Aorta (tissue), 5 donors: ENCODE measurements around the gene ADAMTS20. TPM values are rescaled to one million over a fixed set of nuclear protein-coding genes. Genes with fewer than 3 reads are reported as not detected.
A peak's percentile ranks its signal among the peaks of the same experiment; 100 is the strongest.

Experiments
- ATAC-seq: fragments of 200-7000 bp; cut with Tn5 transposase; one replicate; pipeline ENCODE4 v1.9.1; 2022; ENCODE audit warnings: moderate library complexity; ENCODE audit not compliant: low FRiP score
- DNase-seq, 2 donors: peaks; one replicate each; pipeline ENCODE4 v3.0.0-alpha.2; 2020
- H3K27ac ChIP-seq, 2 donors: one replicate each; pipeline ENCODE4 v1.5.1; 2013; ENCODE audit warnings: low read length in 2 of 2, mild to moderate bottlenecking in 2 of 2, moderate library complexity in 2 of 2, control low read depth in 1 of 2, inconsistent platforms in 1 of 2, low read depth in 1 of 2
- H3K27me3 ChIP-seq, 2 donors: one replicate each; pipeline ENCODE4 v1.6.1; 2013; ENCODE audit warnings: control low read depth in 1 of 2, low read length in 1 of 2, mild to moderate bottlenecking in 1 of 2, moderate library complexity in 1 of 2; ENCODE audit not compliant: insufficient read depth in 2 of 2, control insufficient read depth in 1 of 2
- H3K36me3 ChIP-seq, 2 donors: one replicate each; pipeline ENCODE4 v1.6.1; 2013; ENCODE audit warnings: control low read depth in 1 of 2, low read length in 1 of 2, mild to moderate bottlenecking in 1 of 2; ENCODE audit not compliant: insufficient read depth in 2 of 2, control insufficient read depth in 1 of 2
- H3K4me1 ChIP-seq, 2 donors: one replicate each; pipeline ENCODE4 v1.6.1; 2013; ENCODE audit warnings: low read length in 2 of 2, control low read depth in 1 of 2, mild to moderate bottlenecking in 1 of 2, moderate library complexity in 1 of 2; ENCODE audit not compliant: insufficient read depth in 2 of 2, control insufficient read depth in 1 of 2
- H3K4me3 ChIP-seq, 2 donors: one replicate each; pipeline ENCODE4 v1.5.1; 2013; ENCODE audit warnings: low read length in 2 of 2, control low read depth in 1 of 2, mild to moderate bottlenecking in 1 of 2
- H3K9me3 ChIP-seq: one replicate; pipeline ENCODE4 v1.6.1; 2013; ENCODE audit warnings: mild to moderate bottlenecking, low read length; ENCODE audit not compliant: control insufficient read depth
- WGBS, 2 donors: extraction: QIAGEN DNeasy Blood & Tissue Kit; methylation state at CpG; one replicate each; pipeline ENCODE4 v1.1.7; 2013; 5-methylcytosine and 5-hydroxymethylcytosine counted together
- intact Hi-C, 2 donors: fragments of 100-400 bp; cut with DNase I; formaldehyde crosslinking; loops; one replicate each; pipeline versions ENCODE4 v1.14.2 to v1.15.0; 2022
- polyA plus RNA-seq, 2 donors: library from polyadenylated mRNA; stranded (reverse); fragments of 200-250 nt; gene quantifications; one replicate each; pipeline ENCODE4 v1.2.3, GENCODE V29; 2013
- total RNA-seq, 2 donors: library from RNA; stranded (reverse); fragmentation: NEBNext Ultra II Directional; extraction: Animal tissue kit (Norgen Biotek cat#: 25700); gene quantifications; one replicate each; pipeline ENCODE4 v1.2.1, GENCODE V29; 2021
- donor health status: healthy with polysubstance abuse.
- donor health status: Bipolar disorder and iron deficiency.
- donor health status: DM: no; HTN: no; CAD: no.
- donor health status: DM: no; HTN: no; CAD: no.
- donor health status: DM: yes; HTN: yes; CAD: no.

Gene ADAMTS20
- total and polyA plus RNA-seq, 4 donors = not detected

GRCh38 chr12:43444940-43445564 lies 107.0 kb downstream of the ADAMTS20 start:
- Histone ChIP-seq H3K36me3 (no peaks in the 10 kb centered on the region), H3K4me1 (no peaks in the 10 kb centered on the region), H3K27ac (no peak overlapping the region), H3K4me3 (no peak overlapping the region), H3K9me3 (no peaks in the 10 kb centered on the region), H3K27me3 (no peaks in the 10 kb centered on the region)
- intact Hi-C loops = loop anchor here in 1 of 2 donors (10.0 kb wide), 1 partner anchor 440 kb away; no protein-coding TSS in a partner anchor
- no peak for ATAC-seq
- peak in 1 of 2 donors; percentile 40 for DNase-seq
- WGBS, 2 donors = 31 to 33% methylated on average over 3 of the region's 3 CpGs

GRCh38 chr12:43436597-43436996 lies 115.4 kb downstream of the ADAMTS20 start:
- Histone ChIP-seq H3K4me1 (no peaks in the 10 kb centered on the region), H3K27me3 (no peaks in the 10 kb centered on the region), H3K27ac (no peak overlapping the region), H3K36me3 (no peaks in the 10 kb centered on the region), H3K9me3 (no peaks in the 10 kb centered on the region), H3K4me3 (no peak overlapping the region)
- ATAC-seq = no peak
- 68 to 71% methylated on average over 4 of the region's 4 CpGs for WGBS, 2 donors
- intact Hi-C loops = no loop called here
- DNase-seq = no peak

- intact Hi-C loops = no loop called here
- no peak for DNase-seq
- Histone ChIP-seq H3K27me3 (no peaks in the 10 kb centered on the region), H3K4me1 (no peaks in the 10 kb centered on the region), H3K36me3 (no peaks in the 10 kb centered on the region), H3K4me3 (no peak overlapping the region), H3K9me3 (no peaks in the 10 kb centered on the region), H3K27ac (no peak overlapping the region)
- ATAC-seq = no peak
- WGBS, 2 donors = 2 to 64% methylated on average over 2 of the region's 2 CpGs
Measured at GRCh38 chr12:43434614-43435013, 117.4 kb downstream of the ADAMTS20 start.

GRCh38 chr12:43428088-43428600 lies 123.9 kb downstream of the ADAMTS20 start:
- Histone ChIP-seq H3K9me3 (no peaks in the 10 kb centered on the region), H3K4me1 (no peaks in the 10 kb centered on the region), H3K27me3 (no peaks in the 10 kb centered on the region), H3K36me3 (no peaks in the 10 kb centered on the region), H3K4me3 (no peak overlapping the region), H3K27ac (no peak overlapping the region)
- ATAC-seq (no peak), DNase-seq (no peak)
- intact Hi-C loops = no loop called here
- WGBS, 2 donors = 68 to 70% methylated on average over 5 of the region's 5 CpGs

- WGBS, 2 donors = 89 to 90% methylated on average over 3 of the region's 3 CpGs
- Histone ChIP-seq H3K9me3 (no peaks in the 10 kb centered on the region), H3K27ac (no peak overlapping the region)
Measured at GRCh38 chr12:43425361-43425760, 126.6 kb downstream of the ADAMTS20 start.

GRCh38 chr12:43416981-43417380 lies 135.0 kb downstream of the ADAMTS20 start:
- Histone ChIP-seq H3K27me3 (no peaks in the 10 kb centered on the region), H3K27ac (no peak overlapping the region), H3K9me3 (no peaks in the 10 kb centered on the region), H3K4me1 (no peaks in the 10 kb centered on the region), H3K4me3 (no peak overlapping the region), H3K36me3 (no peaks in the 10 kb centered on the region)
- ATAC-seq = no peak
- intact Hi-C loops = no loop called here
- DNase-seq = no peak

More at GRCh38 chr12:43425361-43425760, 126.6 kb downstream of the ADAMTS20 start:
- no peaks in the 10 kb centered on the region for H3K4me1 ChIP-seq
- no peak overlapping the region for H3K4me3 ChIP-seq
- ATAC-seq (no peak), DNase-seq (no peak)
- H3K36me3 ChIP-seq = no peaks in the 10 kb centered on the region
- H3K27me3 ChIP-seq = no peaks in the 10 kb centered on the region
- intact Hi-C loops = no loop called here

GRCh38 chr12:43407816-43408645 lies 144.0 kb downstream of the ADAMTS20 start:
- intact Hi-C loops = no loop called here
- no peak overlapping the region for H3K27ac ChIP-seq
- H3K27me3 ChIP-seq = no peaks in the 10 kb centered on the region
- H3K9me3 ChIP-seq = no peaks in the 10 kb centered on the region
- DNase-seq = no peak
- H3K4me1 ChIP-seq = no peaks in the 10 kb centered on the region
- no peak overlapping the region for H3K4me3 ChIP-seq
- H3K36me3 ChIP-seq = no peaks in the 10 kb centered on the region
- 13 to 20% methylated on average over 1 of the region's 1 CpG for WGBS, 2 donors
- ATAC-seq = no peak

GRCh38 chr12:43406801-43407200 lies 145.2 kb downstream of the ADAMTS20 start:
- Histone ChIP-seq H3K36me3 (no peaks in the 10 kb centered on the region), H3K27me3 (no peaks in the 10 kb centered on the region), H3K4me1 (no peaks in the 10 kb centered on the region), H3K27ac (no peak overlapping the region), H3K4me3 (no peak overlapping the region), H3K9me3 (no peaks in the 10 kb centered on the region)
- WGBS, 2 donors = 96 to 97% methylated on average over 1 of the region's 1 CpG
- ATAC-seq = no peak
- intact Hi-C loops = no loop called here
- DNase-seq = no peak

- H3K9me3 ChIP-seq = no peaks in the 10 kb centered on the region
- intact Hi-C loops = no loop called here
- no peaks in the 10 kb centered on the region for H3K36me3 ChIP-seq
- DNase-seq = no peak
- no peak overlapping the region for H3K27ac ChIP-seq
- no peak overlapping the region for H3K4me3 ChIP-seq
- ATAC-seq = no peak
- no peaks in the 10 kb centered on the region for H3K4me1 ChIP-seq
- H3K27me3 ChIP-seq = no peaks in the 10 kb centered on the region
Measured at GRCh38 chr12:43402436-43402835, 149.6 kb downstream of the ADAMTS20 start.
